Spinal cord (tissue), 10 donors: ENCODE data around the gene FAM181B. TPM values are rescaled to one million over a fixed set of nuclear protein-coding genes. Genes with fewer than 3 reads are reported as not detected.

ENCODE experiments used
- DNase-seq, 6 donors: peaks; one replicate each; pipeline versions ENCODE4 v3.0.0 to v3.0.0-alpha.2; 2013 to 2015; ENCODE audit warnings: low spot score in 6 of 6, low read depth in 4 of 6
- H3K27ac ChIP-seq: one replicate; pipeline ENCODE4 v1.5.1; 2013; ENCODE audit warnings: low read depth, low read length, control low read depth
- H3K27me3 ChIP-seq: one replicate; pipeline ENCODE4 v1.6.1; 2013; ENCODE audit warnings: low read length; ENCODE audit not compliant: control insufficient read depth, insufficient read depth
- H3K36me3 ChIP-seq: one replicate; pipeline ENCODE4 v1.6.1; 2013; ENCODE audit warnings: low read length; ENCODE audit not compliant: control insufficient read depth, insufficient read depth
- H3K4me1 ChIP-seq: one replicate; pipeline ENCODE4 v1.6.1; 2013; ENCODE audit warnings: low read length; ENCODE audit not compliant: control insufficient read depth, insufficient read depth
- H3K4me3 ChIP-seq: one replicate; pipeline ENCODE4 v1.5.1; 2013; ENCODE audit warnings: low read depth, low read length, control low read depth
- H3K9me3 ChIP-seq: one replicate; pipeline ENCODE4 v1.6.1; 2013; ENCODE audit warnings: low read length; ENCODE audit not compliant: control insufficient read depth, insufficient read depth
- WGBS: methylation state at CpG from one replicate; pipeline ENCODE4 v1.1.5; 2013; ENCODE audit warnings: missing lambda C conversion rate; ENCODE audit not compliant: insufficient coverage; 5-methylcytosine and 5-hydroxymethylcytosine counted together
- polyA plus RNA-seq, 2 donors: library from polyadenylated mRNA; unstranded; fragments of 120-200 nt; gene quantifications; one replicate each; pipeline ENCODE4 v1.2.1, GENCODE V29; 2013; ENCODE audit not compliant: insufficient read length in 2 of 2
- total RNA-seq, 2 donors: library from RNA; depleted of rRNA in 1 of 2; stranded (reverse); fragments of 120-200 nt in 1 of 2; fragments of >200 nt in 1 of 2; gene quantifications; one replicate each; pipeline versions ENCODE4 v1.2.3 to v1.2.4, GENCODE V29; 2013 to 2014
- donor health status: healthy.

FAM181B gene
- total and polyA plus RNA-seq, 4 donors = 24.4 to 64.7 (median 38.6) TPM

- Histone ChIP-seq H3K36me3 (no peaks in the 10 kb centered on the region), H3K27ac (peak overlapping the region; percentile 44), H3K27me3 (no peaks in the 10 kb centered on the region), H3K4me3 (no peak overlapping the region), H3K4me1 (peaks cover 29% of the 10 kb centered on the region), H3K9me3 (no peaks in the 10 kb centered on the region)
- peak in 2 of 6 donors; percentile 39 to 53 for DNase-seq
- 40% methylated on average over 6 of the region's 15 CpGs for WGBS
These were observed 13.2 kb downstream of the FAM181B start for GRCh38 chr11:82720267-82721065.

- Histone ChIP-seq H3K9me3 (no peaks in the 10 kb centered on the region), H3K4me1 (peaks cover 29% of the 10 kb centered on the region), H3K27me3 (no peaks in the 10 kb centered on the region), H3K4me3 (no peak overlapping the region), H3K36me3 (no peaks in the 10 kb centered on the region), H3K27ac (peak overlapping the region; percentile 82)
- 48% methylated on average over 3 of the region's 5 CpGs for WGBS
- peak in 2 of 6 donors; percentile 32 to 78 for DNase-seq
These were observed 14.1 kb downstream of the FAM181B start for GRCh38 chr11:82719361-82720105.

DNA sequence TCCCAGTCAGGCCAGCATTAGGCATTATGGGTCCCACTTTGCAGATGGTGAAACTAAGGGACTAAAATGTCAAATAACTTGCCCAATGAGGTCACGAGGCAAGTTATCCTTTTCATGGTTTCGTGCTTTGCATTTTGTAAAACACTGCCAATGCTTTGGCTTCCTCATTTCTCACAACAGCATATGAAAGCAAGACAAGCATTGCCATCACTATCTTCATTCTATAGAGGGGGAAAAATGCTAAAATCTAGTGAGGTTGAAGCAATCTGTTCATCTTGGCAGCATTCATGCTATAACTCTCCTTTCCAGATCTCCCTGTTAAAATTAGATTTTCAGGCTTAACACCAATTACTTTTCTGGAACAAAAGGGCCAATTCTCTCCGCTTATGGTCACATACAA, 14.8 kb downstream of the FAM181B start:
- H3K4me1 ChIP-seq = peaks cover 29% of the 10 kb centered on the region
- H3K36me3 ChIP-seq = no peaks in the 10 kb centered on the region
- WGBS = 60% methylated on average over 1 of the region's 3 CpGs
- peak in 2 of 6 donors; percentile 22 to 93 for DNase-seq
- no peaks in the 10 kb centered on the region for H3K9me3 ChIP-seq
- no peaks in the 10 kb centered on the region for H3K27me3 ChIP-seq
- H3K27ac ChIP-seq = peak overlapping the region; percentile 82
- no peak overlapping the region for H3K4me3 ChIP-seq

GRCh38 chr11:82718307-82718706, 15.4 kb downstream of the FAM181B start:
- 0% methylated on average over 4 of the region's 5 CpGs for WGBS
- H3K9me3 ChIP-seq = no peaks in the 10 kb centered on the region
- peak in 5 of 6 donors; percentile 57 to 92 (median 68) for DNase-seq
- peak overlapping the region; percentile 82 for H3K27ac ChIP-seq
- H3K4me1 ChIP-seq = peaks cover 29% of the 10 kb centered on the region
- H3K4me3 ChIP-seq = no peak overlapping the region
- no peaks in the 10 kb centered on the region for H3K27me3 ChIP-seq
- no peaks in the 10 kb centered on the region for H3K36me3 ChIP-seq

DNA sequence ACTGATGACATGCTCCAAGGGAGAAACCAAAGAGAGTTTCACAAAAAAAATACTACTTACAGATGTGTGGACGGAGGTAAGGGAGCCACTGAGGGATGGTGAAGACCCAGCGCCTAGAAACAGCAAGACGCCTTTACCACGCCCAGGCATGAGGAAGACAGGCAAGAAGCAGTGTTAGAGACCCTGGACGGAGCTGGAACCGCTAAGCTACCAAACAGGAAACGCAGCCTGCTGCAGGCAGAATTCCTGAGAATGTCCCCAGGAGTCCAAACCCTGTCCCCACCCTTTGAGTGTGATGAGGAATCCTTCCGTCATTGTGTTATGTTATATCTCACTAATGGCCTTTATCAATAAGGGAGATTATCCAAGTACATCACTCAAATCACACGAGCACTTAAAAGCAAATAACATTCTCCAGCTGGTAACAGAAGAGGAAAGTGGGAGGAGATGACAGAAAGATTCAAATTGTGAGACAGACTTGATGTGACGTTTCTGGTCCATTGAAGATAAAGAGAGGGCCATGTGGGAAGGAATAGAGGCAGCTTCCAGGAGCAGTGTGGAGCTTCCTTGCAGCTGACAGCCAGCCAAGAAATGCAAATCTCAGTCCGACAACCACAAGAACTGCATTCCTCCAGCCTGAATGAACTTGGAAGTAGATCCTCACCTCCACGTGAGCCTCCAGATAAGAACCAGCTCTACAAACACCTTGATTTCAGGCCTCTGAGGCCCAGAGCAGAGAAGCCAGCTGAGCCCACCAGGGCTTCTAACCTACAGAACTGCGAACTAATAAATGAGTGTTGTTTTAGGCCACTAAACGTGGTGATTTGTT, 19.1 kb downstream of the FAM181B start:
- Histone ChIP-seq H3K27ac (no peak overlapping the region), H3K4me1 (peaks cover 14% of the 10 kb centered on the region), H3K36me3 (no peaks in the 10 kb centered on the region), H3K4me3 (no peak overlapping the region), H3K27me3 (no peaks in the 10 kb centered on the region), H3K9me3 (no peaks in the 10 kb centered on the region)
- WGBS = 83% methylated on average over 10 of the region's 14 CpGs
- no peak for DNase-seq

- no peaks in the 10 kb centered on the region for H3K27me3 ChIP-seq
- H3K4me1 ChIP-seq = no peaks in the 10 kb centered on the region
- DNase-seq = no peak
- H3K27ac ChIP-seq = no peak overlapping the region
- H3K36me3 ChIP-seq = no peaks in the 10 kb centered on the region
- H3K4me3 ChIP-seq = no peak overlapping the region
- no peaks in the 10 kb centered on the region for H3K9me3 ChIP-seq
These were observed 22.0 kb downstream of the FAM181B start for GRCh38 chr11:82711648-82712047.

DNA sequence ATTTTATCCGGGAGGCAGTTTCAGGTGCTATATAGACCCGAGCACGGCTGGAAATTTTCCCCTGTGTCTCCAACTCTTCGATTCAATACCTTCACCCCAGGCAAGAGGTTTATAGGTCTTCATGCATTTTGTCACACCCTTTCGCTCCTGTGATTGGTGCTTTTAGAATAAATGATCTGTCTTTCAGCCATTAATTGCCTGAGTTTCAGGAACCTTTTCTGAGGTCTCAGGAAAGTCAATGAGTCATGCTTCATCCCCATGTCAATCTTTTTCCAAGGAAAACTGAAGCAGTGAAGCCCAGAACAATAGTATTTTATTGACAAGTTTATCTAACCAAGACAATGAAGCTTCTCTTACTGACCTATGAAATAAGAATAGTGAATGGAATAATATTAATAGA, 29.9 kb downstream of the FAM181B start:
- no peak for DNase-seq
- Histone ChIP-seq H3K9me3 (no peaks in the 10 kb centered on the region), H3K27ac (no peak overlapping the region), H3K4me1 (no peaks in the 10 kb centered on the region), H3K4me3 (no peak overlapping the region), H3K27me3 (no peaks in the 10 kb centered on the region), H3K36me3 (no peaks in the 10 kb centered on the region)
- WGBS = 83% methylated on average over 1 of the region's 5 CpGs

DNA sequence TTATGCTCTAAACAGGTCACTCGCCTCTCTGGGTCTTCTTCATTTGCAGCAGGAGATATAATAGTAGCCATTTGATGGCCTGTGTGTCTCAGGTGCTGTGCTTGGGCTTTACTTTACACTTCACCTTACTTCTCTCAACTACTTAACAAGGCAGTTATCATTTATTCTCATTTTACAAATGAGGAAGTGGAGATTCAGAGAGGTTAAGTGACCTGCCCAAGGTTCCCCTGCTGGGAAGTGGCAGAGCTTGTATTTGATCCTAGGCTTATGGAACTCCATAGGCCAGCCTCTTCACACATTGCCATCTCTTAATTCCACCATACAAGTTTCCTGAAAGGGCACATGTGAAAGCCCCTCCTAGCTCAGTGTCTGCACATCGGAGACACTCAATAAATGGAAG, 30.4 kb downstream of the FAM181B start:
- Histone ChIP-seq H3K4me3 (no peak overlapping the region), H3K27ac (no peak overlapping the region), H3K4me1 (no peaks in the 10 kb centered on the region), H3K27me3 (no peaks in the 10 kb centered on the region), H3K9me3 (no peaks in the 10 kb centered on the region), H3K36me3 (no peaks in the 10 kb centered on the region)
- no CpG with 5 or more reads among the region's 2 CpGs for WGBS
- DNase-seq = no peak

DNA sequence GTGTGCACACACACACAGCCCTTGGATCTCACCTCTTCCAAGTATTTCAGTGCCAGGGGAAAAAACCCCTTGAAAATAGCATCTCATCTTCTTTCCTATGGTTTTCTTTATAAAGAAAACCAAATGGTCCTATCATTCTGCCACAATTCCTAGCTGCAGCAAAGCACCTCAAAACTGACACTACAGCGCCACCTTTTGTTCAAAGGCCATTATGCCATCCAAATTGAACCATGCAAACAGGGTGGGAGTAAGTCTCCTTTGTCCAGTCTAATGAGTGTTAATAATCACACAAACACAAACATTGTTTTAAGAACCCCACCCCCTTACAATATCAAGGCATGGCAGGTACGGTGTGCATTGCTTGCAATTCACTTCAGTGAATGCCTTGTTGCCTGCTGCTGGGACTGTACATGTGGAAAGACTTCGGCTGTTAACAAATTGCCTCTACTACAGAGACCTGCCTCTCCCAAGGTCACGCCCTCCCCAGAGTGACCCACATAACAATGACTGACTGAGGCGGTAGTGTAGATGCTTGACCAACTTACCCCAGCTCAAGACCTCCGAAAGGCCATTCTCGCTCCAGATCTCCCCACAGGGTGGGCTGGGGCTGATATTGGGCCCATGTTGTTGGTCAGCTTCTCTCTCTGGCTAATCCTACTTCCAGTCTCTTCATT, 31.7 kb downstream of the FAM181B start:
- 20% methylated on average over 2 of the region's 7 CpGs for WGBS
- no peaks in the 10 kb centered on the region for H3K4me1 ChIP-seq
- H3K27ac ChIP-seq = no peak overlapping the region
- no peaks in the 10 kb centered on the region for H3K36me3 ChIP-seq
- no peaks in the 10 kb centered on the region for H3K9me3 ChIP-seq
- H3K4me3 ChIP-seq = no peak overlapping the region
- DNase-seq = peak in 3 of 6 donors; percentile 59 to 93 (median 83)
- no peaks in the 10 kb centered on the region for H3K27me3 ChIP-seq
